Stimulated activated naive B cell treated with anti-CD40 and anti-IgM and Interleukin-4, amounts not matched to agents 10 μg/mL and 1 μg/mL and 100 μg/mL, for 72 hours (primary cell): ENCODE data around the gene IGFLR1.

Source experiments
- ATAC-seq, 2 donors: fragments of 150-1000 bp; cut with Tn5 transposase; replicated peaks; 2 replicates each; pipeline ENCODE4 v1.10.0; 2021; ENCODE audit warnings: moderate library complexity in 1 of 2
- DNase-seq: peaks from one replicate; pipeline ENCODE4 v3.0.0; 2021
- H3K27ac Mint-ChIP-seq: one replicate; pipeline ENCODE4 v1.8.0; 2022; ENCODE audit warnings: mild to moderate bottlenecking, mixed read lengths
- H3K27me3 Mint-ChIP-seq, 2 donors: one replicate each; pipeline ENCODE4 v1.8.0; 2022; ENCODE audit warnings: mixed read lengths in 2 of 2
- H3K36me3 Mint-ChIP-seq, 2 donors: one replicate each; pipeline ENCODE4 v1.8.0; 2022; ENCODE audit warnings: mixed read lengths in 2 of 2, mild to moderate bottlenecking in 1 of 2
- H3K4me1 Mint-ChIP-seq, 2 donors: one replicate each; pipeline ENCODE4 v1.8.0; 2022; ENCODE audit warnings: mixed read lengths in 2 of 2, mild to moderate bottlenecking in 1 of 2
- H3K4me3 Mint-ChIP-seq, 2 donors: one replicate each; pipeline ENCODE4 v1.8.0; 2022; ENCODE audit warnings: mild to moderate bottlenecking in 2 of 2, mixed read lengths in 2 of 2, moderate library complexity in 1 of 2
- H3K9me3 Mint-ChIP-seq, 2 donors: one replicate each; pipeline ENCODE4 v1.8.0; 2022; ENCODE audit warnings: mixed read lengths in 2 of 2, mild to moderate bottlenecking in 1 of 2

IGFLR1 gene

GRCh38 chr19:35783469-35784434, 41.5 kb upstream of the IGFLR1 start:
- no peak overlapping the region for H3K4me3 Mint-ChIP-seq
- peaks cover 4% of the 10 kb centered on the region in 2 donors for H3K4me1 Mint-ChIP-seq
- H3K36me3 Mint-ChIP-seq = peaks cover 0 to 5% of the 10 kb centered on the region in 2 donors
- ATAC-seq = no peak
- no peak for DNase-seq
- H3K27ac Mint-ChIP-seq = no peak overlapping the region
- H3K27me3 Mint-ChIP-seq = no peaks in the 10 kb centered on the region
- H3K9me3 Mint-ChIP-seq = no peaks in the 10 kb centered on the region

- Mint-ChIP-seq H3K36me3 (peaks cover 0 to 5% of the 10 kb centered on the region in 2 donors), H3K27me3 (no peaks in the 10 kb centered on the region), H3K27ac (no peak overlapping the region), H3K9me3 (no peaks in the 10 kb centered on the region), H3K4me1 (peaks cover 2 to 4% of the 10 kb centered on the region in 2 donors), H3K4me3 (no peak overlapping the region)
- ATAC-seq (no peak), DNase-seq (no peak)
Observed at GRCh38 chr19:35782589-35782988, 40.3 kb upstream of the IGFLR1 start.

- no peaks in the 10 kb centered on the region for H3K27me3 Mint-ChIP-seq
- no peak overlapping the region for H3K27ac Mint-ChIP-seq
- H3K9me3 Mint-ChIP-seq = no peaks in the 10 kb centered on the region
- no peak overlapping the region for H3K4me3 Mint-ChIP-seq
- DNase-seq (no peak), ATAC-seq (no peak)
- peaks cover 4% of the 10 kb centered on the region in 2 donors for H3K4me1 Mint-ChIP-seq
- peaks cover 0 to 5% of the 10 kb centered on the region in 2 donors for H3K36me3 Mint-ChIP-seq
Observed at GRCh38 chr19:35781650-35782049, 39.4 kb upstream of the IGFLR1 start.

GRCh38 chr19:35780717-35781116, 38.5 kb upstream of the IGFLR1 start:
- no peaks in the 10 kb centered on the region for H3K27me3 Mint-ChIP-seq
- peaks cover 10 to 12% of the 10 kb centered on the region in 2 donors for H3K4me1 Mint-ChIP-seq
- no peak overlapping the region for H3K27ac Mint-ChIP-seq
- H3K36me3 Mint-ChIP-seq = peaks cover 0 to 5% of the 10 kb centered on the region in 2 donors
- no peaks in the 10 kb centered on the region for H3K9me3 Mint-ChIP-seq
- H3K4me3 Mint-ChIP-seq = no peak overlapping the region
- ATAC-seq = no peak
- no peak for DNase-seq

- H3K27ac Mint-ChIP-seq = no peak overlapping the region
- ATAC-seq (no peak), DNase-seq (no peak)
- H3K27me3 Mint-ChIP-seq = no peaks in the 10 kb centered on the region
- H3K4me1 Mint-ChIP-seq = peaks cover 10 to 12% of the 10 kb centered on the region in 2 donors
- H3K4me3 Mint-ChIP-seq = no peak overlapping the region
- H3K9me3 Mint-ChIP-seq = no peaks in the 10 kb centered on the region
- H3K36me3 Mint-ChIP-seq = peaks cover 0 to 5% of the 10 kb centered on the region in 2 donors
Observed at GRCh38 chr19:35780058-35780457, 37.8 kb upstream of the IGFLR1 start.

GRCh38 chr19:35779033-35779432, 36.8 kb upstream of the IGFLR1 start:
- Mint-ChIP-seq H3K27me3 (no peaks in the 10 kb centered on the region), H3K9me3 (no peaks in the 10 kb centered on the region), H3K4me1 (peaks cover 12 to 15% of the 10 kb centered on the region in 2 donors), H3K27ac (no peak overlapping the region), H3K36me3 (peaks cover 0 to 5% of the 10 kb centered on the region in 2 donors), H3K4me3 (no peak overlapping the region)
- no peak for DNase-seq
- no peak for ATAC-seq

- Mint-ChIP-seq H3K27me3 (no peaks in the 10 kb centered on the region), H3K4me1 (peaks cover 8 to 13% of the 10 kb centered on the region in 2 donors), H3K36me3 (peaks cover 0 to 5% of the 10 kb centered on the region in 2 donors), H3K27ac (no peak overlapping the region), H3K9me3 (no peaks in the 10 kb centered on the region), H3K4me3 (no peak overlapping the region)
- DNase-seq (no peak), ATAC-seq (no peak)
Observed at GRCh38 chr19:35777961-35778360, 35.7 kb upstream of the IGFLR1 start.

- ATAC-seq (no peak), DNase-seq (no peak)
- Mint-ChIP-seq H3K27me3 (no peaks in the 10 kb centered on the region), H3K36me3 (peaks cover 0 to 5% of the 10 kb centered on the region in 2 donors), H3K9me3 (no peaks in the 10 kb centered on the region), H3K4me1 (peaks cover 8 to 13% of the 10 kb centered on the region in 2 donors), H3K4me3 (no peak overlapping the region), H3K27ac (no peak overlapping the region)
Observed at GRCh38 chr19:35777086-35777841, 35.0 kb upstream of the IGFLR1 start.

- DNase-seq (no peak), ATAC-seq (no peak)
- H3K36me3 Mint-ChIP-seq = peaks cover 0 to 2% of the 10 kb centered on the region in 2 donors
- peak overlapping the region; percentile 76 for H3K27ac Mint-ChIP-seq
- H3K9me3 Mint-ChIP-seq = no peaks in the 10 kb centered on the region
- no peaks in the 10 kb centered on the region for H3K27me3 Mint-ChIP-seq
- H3K4me1 Mint-ChIP-seq = peaks cover 8 to 13% of the 10 kb centered on the region in 2 donors
- H3K4me3 Mint-ChIP-seq = peak overlapping the region; percentile 76 to 81
Observed at GRCh38 chr19:35776102-35776788, 34.0 kb upstream of the IGFLR1 start.

- Mint-ChIP-seq H3K4me1 (peaks cover 8 to 13% of the 10 kb centered on the region in 2 donors), H3K9me3 (no peaks in the 10 kb centered on the region), H3K36me3 (no peaks in the 10 kb centered on the region), H3K4me3 (peak within 1 kb of the TSS; percentile 76 to 81), H3K27me3 (no peaks in the 10 kb centered on the region), H3K27ac (peak within 1 kb of the TSS; percentile 76)
- DNase-seq = peak; percentile 97
- peak; percentile 98 to 99 for ATAC-seq
Observed at GRCh38 chr19:35775298-35776101, 33.2 kb upstream of the IGFLR1 start, which contains the start of gene ARHGAP33. TSS of gene ARHGAP33 (plus strand) at chr19:35775564. CDS start at chr19:35775659, 95 bp downstream.

GRCh38 chr19:35775046-35775297, 32.7 kb upstream of the IGFLR1 start:
- peak overlapping the region; percentile 76 to 81 for H3K4me3 Mint-ChIP-seq
- H3K27ac Mint-ChIP-seq = peak overlapping the region; percentile 71
- ATAC-seq = peak in 1 of 2 donors; percentile 17
- H3K27me3 Mint-ChIP-seq = no peaks in the 10 kb centered on the region
- DNase-seq = no peak
- no peaks in the 10 kb centered on the region for H3K9me3 Mint-ChIP-seq
- H3K36me3 Mint-ChIP-seq = no peaks in the 10 kb centered on the region
- peaks cover 8 to 13% of the 10 kb centered on the region in 2 donors for H3K4me1 Mint-ChIP-seq

- no peak for DNase-seq
- H3K27ac Mint-ChIP-seq = no peak overlapping the region
- H3K9me3 Mint-ChIP-seq = no peaks in the 10 kb centered on the region
- peaks cover 8 to 13% of the 10 kb centered on the region in 2 donors for H3K4me1 Mint-ChIP-seq
- no peaks in the 10 kb centered on the region for H3K27me3 Mint-ChIP-seq
- peak overlapping the region; percentile 76 to 81 for H3K4me3 Mint-ChIP-seq
- no peak for ATAC-seq
- H3K36me3 Mint-ChIP-seq = no peaks in the 10 kb centered on the region
Observed at GRCh38 chr19:35774274-35775045, 32.2 kb upstream of the IGFLR1 start.
